HL-60 (cell line): ENCODE data around the gene ATP8A2.

Experiments
- DNase-seq, 2 experiments: peaks; one replicate each; pipeline ENCODE4 v3.0.0-alpha.2; 2010 to 2020; ENCODE audit warnings: low read depth in 1 of 2, low spot score in 1 of 2
- H3K27ac ChIP-seq: fragments of 250-450 bp; sonication (Bioruptor Pico); replicated peaks from 2 replicates; pipeline ENCODE4 v1.5.1; 2020; ENCODE audit warnings: mild to moderate bottlenecking, moderate library complexity
- H3K27me3 ChIP-seq: fragments of 250-450 bp; sonication (Bioruptor Pico); 2 replicates; pipeline ENCODE4 v1.5.1; 2021; ENCODE audit warnings: mild to moderate bottlenecking, moderate library complexity; ENCODE audit not compliant: insufficient read depth, poor library complexity, severe bottlenecking
- H3K4me3 ChIP-seq: replicated peaks from 2 replicates; pipeline ENCODE4 v1.5.1; 2011; ENCODE audit warnings: mild to moderate bottlenecking, control low read depth, low read length; ENCODE audit not compliant: insufficient read depth
- CTCF ChIP-seq: IDR thresholded peaks from one replicate; pipeline ENCODE4 v1.5.1; 2011; ENCODE audit warnings: low read length, control low read depth, inconsistent platforms; ENCODE audit not compliant: insufficient read depth
- GABPA ChIP-seq: IDR thresholded peaks from 2 replicates; pipeline ENCODE4 v1.6.1; 2012; ENCODE audit warnings: low read depth
- POLR2AphosphoS5 ChIP-seq: IDR thresholded peaks from 2 replicates; pipeline ENCODE4 v1.6.1; 2012; ENCODE audit warnings: low read depth
- REST ChIP-seq: IDR thresholded peaks from 2 replicates; pipeline ENCODE4 v1.6.1; 2012; ENCODE audit warnings: low read depth; ENCODE audit not compliant: insufficient replicate concordance
- SPI1 ChIP-seq: IDR thresholded peaks from 2 replicates; pipeline ENCODE4 v1.6.1; 2012; ENCODE audit warnings: low read depth, mild to moderate bottlenecking, borderline replicate concordance

Gene ATP8A2

GRCh38 chr13:25604106-25604505 is 232.3 kb downstream of the ATP8A2 start:
- no peak for DNase-seq
- no peak for TF ChIP-seq REST
- no peak for TF ChIP-seq POLR2AphosphoS5
- no peak for TF ChIP-seq CTCF
- no peak for TF ChIP-seq SPI1
- TF ChIP-seq GABPA, result no peak
- Histone ChIP-seq H3K27me3 (peaks cover 20% of the 10 kb centered on the region), H3K4me3 (no peak overlapping the region), H3K27ac (no peak overlapping the region)

DNA sequence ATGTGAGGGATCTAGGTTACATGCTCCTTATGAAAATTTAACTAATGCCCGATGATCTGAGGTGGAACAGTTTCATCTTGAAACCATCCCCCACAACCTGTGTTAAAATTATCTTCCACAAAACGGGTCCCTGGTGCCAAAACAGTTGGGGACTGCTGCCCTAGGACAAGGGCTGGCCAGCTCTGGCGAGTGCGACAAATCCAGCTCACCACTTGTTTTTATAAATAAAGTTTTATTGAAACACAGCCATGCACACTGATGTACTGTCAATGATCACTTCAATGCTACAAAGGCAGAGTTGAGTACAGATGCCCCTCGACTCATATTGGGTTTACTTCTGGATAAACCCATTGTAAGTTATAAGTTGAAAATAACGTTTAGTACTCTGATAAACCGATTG is 235.3 kb downstream of the ATP8A2 start:
- Histone ChIP-seq H3K27ac (no peak overlapping the region), H3K4me3 (no peak overlapping the region), H3K27me3 (peaks cover 16% of the 10 kb centered on the region)
- TF ChIP-seq CTCF (no peak), GABPA (no peak), POLR2AphosphoS5 (no peak), REST (no peak), SPI1 (no peak)
- DNase-seq, result no peak

- no peak overlapping the region for H3K27ac ChIP-seq
- no peak for TF ChIP-seq POLR2AphosphoS5
- TF ChIP-seq GABPA, result no peak
- TF ChIP-seq REST, result no peak
- TF ChIP-seq CTCF, result no peak
- TF ChIP-seq SPI1, result no peak
- DNase-seq, result no peak
- peaks cover 13% of the 10 kb centered on the region for H3K27me3 ChIP-seq
- H3K4me3 ChIP-seq, result no peak overlapping the region
Measured at GRCh38 chr13:25608181-25608580, 236.4 kb downstream of the ATP8A2 start.
